H1 (cell line): ENCODE measurements around the gene DGKH. TPM values are rescaled to one million over a fixed set of nuclear protein-coding genes. Genes with fewer than 3 reads are reported as not detected.

Experiments
- BACH1 ChIP-seq: IDR thresholded peaks from 2 replicates; pipeline ENCODE4 v1.6.1; 2012; ENCODE audit warnings: low read length, improper control_type of control experiment
- BCL11A ChIP-seq, 2 experiments: IDR thresholded peaks; one replicate each; pipeline ENCODE4 v1.6.1; 2011; ENCODE audit warnings: low read depth in 2 of 2, low read length in 2 of 2, mild to moderate bottlenecking in 2 of 2
- EP300 ChIP-seq, 2 experiments: IDR thresholded peaks; 1 replicate in 1 of 2; 2 replicates in 1 of 2; pipeline ENCODE4 v1.6.1; 2011 to 2012; ENCODE audit warnings: low read depth in 2 of 2, low read length in 2 of 2, mild to moderate bottlenecking in 2 of 2, borderline replicate concordance in 1 of 2, inconsistent platforms in 1 of 2, moderate library complexity in 1 of 2
- KDM5A ChIP-seq: fragments of 200-600 bp; IDR thresholded peaks from 2 replicates; pipeline ENCODE4 v1.7.1; 2012; ENCODE audit warnings: mild to moderate bottlenecking, low read length, inconsistent platforms, mixed read lengths
- SAP30 ChIP-seq: fragments of 300-600 bp; sonication (generic); IDR thresholded peaks from 2 replicates; pipeline ENCODE4 v1.7.1; 2012; ENCODE audit warnings: low read length, moderate library complexity, mild to moderate bottlenecking, inconsistent platforms; ENCODE audit not compliant: insufficient read depth, insufficient replicate concordance
- SP1 ChIP-seq: IDR thresholded peaks from 2 replicates; pipeline ENCODE4 v1.6.1; 2011; ENCODE audit warnings: low read depth, low read length
- TBP ChIP-seq: IDR thresholded peaks from 2 replicates; pipeline ENCODE4 v1.6.1; 2011; ENCODE audit warnings: low read depth, low read length, improper control_type of control experiment
- TCF12 ChIP-seq: IDR thresholded peaks from 2 replicates; pipeline ENCODE4 v1.6.1; 2011; ENCODE audit warnings: low read depth, mild to moderate bottlenecking, low read length
- polyA plus RNA-seq, 7 experiments: library from polyadenylated mRNA; depleted of rRNA in 3 of 7; stranded (reverse) in 5 of 7; unstranded in 2 of 7; fragments of >200 nt in 5 of 7; fragments of 200-250 nt in 2 of 7; gene quantifications; 1 replicate in 5 of 7; 2 replicates in 1 of 7; 4 replicates in 1 of 7; pipeline versions ENCODE4 v1.2.1 to v1.2.3, GENCODE V29; 2011 to 2013; ENCODE audit warnings: missing spikeins in 2 of 7, mixed read lengths in 2 of 7
- total RNA-seq: library from RNA; stranded (reverse); fragmentation: NEBNext Ultra II Directional; extraction: Animal tissue kit (Norgen Biotek cat#: 25700); gene quantifications from 2 replicates; pipeline ENCODE4 v1.2.1, GENCODE V29; 2021
- TF ChIP-seq, protein P1 (sequence below): fragments of 300-600 bp; sonication (generic); IDR thresholded peaks from 2 replicates; pipeline ENCODE4 v1.7.1; 2012; ENCODE audit warnings: low read length, moderate library complexity, mild to moderate bottlenecking, inconsistent platforms; ENCODE audit not compliant: insufficient replicate concordance
- TF ChIP-seq, protein P2 (sequence below): IDR thresholded peaks from 2 replicates; pipeline ENCODE4 v1.6.1; 2012; ENCODE audit warnings: inconsistent platforms

Gene DGKH
- total and polyA plus RNA-seq, 2 of the 8 experiments (the other 6 are each of a cell fraction or from before 2014, with no cell fraction given), result 2.1 to 7.9 TPM

DNA sequence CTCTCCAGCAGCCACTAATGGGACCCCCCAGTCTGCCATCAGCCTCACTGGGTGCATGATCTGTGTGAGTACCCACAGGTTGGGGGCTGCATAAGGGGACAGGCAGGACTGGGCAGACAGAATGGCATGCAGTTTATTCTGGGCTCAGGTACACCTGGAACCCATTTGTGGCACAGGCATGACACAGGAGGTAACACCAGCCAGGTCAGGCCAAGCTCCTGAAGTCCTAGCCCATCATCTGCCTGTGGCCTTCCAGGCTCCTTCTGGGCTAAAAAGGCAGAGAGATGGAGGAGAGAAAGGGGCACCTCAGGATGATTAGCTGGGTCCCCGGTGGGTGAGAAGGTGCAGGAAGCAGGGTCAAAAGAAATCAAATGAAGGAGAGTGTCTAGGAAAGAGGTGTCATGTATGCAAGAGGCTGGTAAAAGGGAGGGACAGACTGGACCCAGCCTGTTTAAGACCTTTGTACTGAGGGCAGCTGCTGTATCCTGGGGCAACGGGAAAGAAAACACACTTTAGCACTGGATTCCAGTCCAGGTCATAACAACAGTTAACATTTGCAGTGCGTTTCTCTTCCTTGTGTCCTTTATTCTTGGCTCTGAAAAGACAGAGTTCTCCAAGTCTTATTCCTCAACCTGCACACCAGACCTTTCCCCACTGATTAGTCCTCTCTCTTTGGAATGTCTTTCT, 20.2 kb upstream of the DGKH start (continued):
- TF ChIP-seq, protein P1, sequence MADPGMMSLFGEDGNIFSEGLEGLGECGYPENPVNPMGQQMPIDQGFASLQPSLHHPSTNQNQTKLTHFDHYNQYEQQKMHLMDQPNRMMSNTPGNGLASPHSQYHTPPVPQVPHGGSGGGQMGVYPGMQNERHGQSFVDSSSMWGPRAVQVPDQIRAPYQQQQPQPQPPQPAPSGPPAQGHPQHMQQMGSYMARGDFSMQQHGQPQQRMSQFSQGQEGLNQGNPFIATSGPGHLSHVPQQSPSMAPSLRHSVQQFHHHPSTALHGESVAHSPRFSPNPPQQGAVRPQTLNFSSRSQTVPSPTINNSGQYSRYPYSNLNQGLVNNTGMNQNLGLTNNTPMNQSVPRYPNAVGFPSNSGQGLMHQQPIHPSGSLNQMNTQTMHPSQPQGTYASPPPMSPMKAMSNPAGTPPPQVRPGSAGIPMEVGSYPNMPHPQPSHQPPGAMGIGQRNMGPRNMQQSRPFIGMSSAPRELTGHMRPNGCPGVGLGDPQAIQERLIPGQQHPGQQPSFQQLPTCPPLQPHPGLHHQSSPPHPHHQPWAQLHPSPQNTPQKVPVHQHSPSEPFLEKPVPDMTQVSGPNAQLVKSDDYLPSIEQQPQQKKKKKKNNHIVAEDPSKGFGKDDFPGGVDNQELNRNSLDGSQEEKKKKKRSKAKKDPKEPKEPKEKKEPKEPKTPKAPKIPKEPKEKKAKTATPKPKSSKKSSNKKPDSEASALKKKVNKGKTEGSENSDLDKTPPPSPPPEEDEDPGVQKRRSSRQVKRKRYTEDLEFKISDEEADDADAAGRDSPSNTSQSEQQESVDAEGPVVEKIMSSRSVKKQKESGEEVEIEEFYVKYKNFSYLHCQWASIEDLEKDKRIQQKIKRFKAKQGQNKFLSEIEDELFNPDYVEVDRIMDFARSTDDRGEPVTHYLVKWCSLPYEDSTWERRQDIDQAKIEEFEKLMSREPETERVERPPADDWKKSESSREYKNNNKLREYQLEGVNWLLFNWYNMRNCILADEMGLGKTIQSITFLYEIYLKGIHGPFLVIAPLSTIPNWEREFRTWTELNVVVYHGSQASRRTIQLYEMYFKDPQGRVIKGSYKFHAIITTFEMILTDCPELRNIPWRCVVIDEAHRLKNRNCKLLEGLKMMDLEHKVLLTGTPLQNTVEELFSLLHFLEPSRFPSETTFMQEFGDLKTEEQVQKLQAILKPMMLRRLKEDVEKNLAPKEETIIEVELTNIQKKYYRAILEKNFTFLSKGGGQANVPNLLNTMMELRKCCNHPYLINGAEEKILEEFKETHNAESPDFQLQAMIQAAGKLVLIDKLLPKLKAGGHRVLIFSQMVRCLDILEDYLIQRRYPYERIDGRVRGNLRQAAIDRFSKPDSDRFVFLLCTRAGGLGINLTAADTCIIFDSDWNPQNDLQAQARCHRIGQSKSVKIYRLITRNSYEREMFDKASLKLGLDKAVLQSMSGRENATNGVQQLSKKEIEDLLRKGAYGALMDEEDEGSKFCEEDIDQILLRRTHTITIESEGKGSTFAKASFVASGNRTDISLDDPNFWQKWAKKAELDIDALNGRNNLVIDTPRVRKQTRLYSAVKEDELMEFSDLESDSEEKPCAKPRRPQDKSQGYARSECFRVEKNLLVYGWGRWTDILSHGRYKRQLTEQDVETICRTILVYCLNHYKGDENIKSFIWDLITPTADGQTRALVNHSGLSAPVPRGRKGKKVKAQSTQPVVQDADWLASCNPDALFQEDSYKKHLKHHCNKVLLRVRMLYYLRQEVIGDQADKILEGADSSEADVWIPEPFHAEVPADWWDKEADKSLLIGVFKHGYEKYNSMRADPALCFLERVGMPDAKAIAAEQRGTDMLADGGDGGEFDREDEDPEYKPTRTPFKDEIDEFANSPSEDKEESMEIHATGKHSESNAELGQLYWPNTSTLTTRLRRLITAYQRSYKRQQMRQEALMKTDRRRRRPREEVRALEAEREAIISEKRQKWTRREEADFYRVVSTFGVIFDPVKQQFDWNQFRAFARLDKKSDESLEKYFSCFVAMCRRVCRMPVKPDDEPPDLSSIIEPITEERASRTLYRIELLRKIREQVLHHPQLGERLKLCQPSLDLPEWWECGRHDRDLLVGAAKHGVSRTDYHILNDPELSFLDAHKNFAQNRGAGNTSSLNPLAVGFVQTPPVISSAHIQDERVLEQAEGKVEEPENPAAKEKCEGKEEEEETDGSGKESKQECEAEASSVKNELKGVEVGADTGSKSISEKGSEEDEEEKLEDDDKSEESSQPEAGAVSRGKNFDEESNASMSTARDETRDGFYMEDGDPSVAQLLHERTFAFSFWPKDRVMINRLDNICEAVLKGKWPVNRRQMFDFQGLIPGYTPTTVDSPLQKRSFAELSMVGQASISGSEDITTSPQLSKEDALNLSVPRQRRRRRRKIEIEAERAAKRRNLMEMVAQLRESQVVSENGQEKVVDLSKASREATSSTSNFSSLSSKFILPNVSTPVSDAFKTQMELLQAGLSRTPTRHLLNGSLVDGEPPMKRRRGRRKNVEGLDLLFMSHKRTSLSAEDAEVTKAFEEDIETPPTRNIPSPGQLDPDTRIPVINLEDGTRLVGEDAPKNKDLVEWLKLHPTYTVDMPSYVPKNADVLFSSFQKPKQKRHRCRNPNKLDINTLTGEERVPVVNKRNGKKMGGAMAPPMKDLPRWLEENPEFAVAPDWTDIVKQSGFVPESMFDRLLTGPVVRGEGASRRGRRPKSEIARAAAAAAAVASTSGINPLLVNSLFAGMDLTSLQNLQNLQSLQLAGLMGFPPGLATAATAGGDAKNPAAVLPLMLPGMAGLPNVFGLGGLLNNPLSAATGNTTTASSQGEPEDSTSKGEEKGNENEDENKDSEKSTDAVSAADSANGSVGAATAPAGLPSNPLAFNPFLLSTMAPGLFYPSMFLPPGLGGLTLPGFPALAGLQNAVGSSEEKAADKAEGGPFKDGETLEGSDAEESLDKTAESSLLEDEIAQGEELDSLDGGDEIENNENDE, result no peak
- TF ChIP-seq BCL11A (IDR thresholded peaks at IDR 0.05; ENCODE audit: low read depth in 2 of 2, low read length in 2 of 2), result no peak
- TF ChIP-seq, protein P2, sequence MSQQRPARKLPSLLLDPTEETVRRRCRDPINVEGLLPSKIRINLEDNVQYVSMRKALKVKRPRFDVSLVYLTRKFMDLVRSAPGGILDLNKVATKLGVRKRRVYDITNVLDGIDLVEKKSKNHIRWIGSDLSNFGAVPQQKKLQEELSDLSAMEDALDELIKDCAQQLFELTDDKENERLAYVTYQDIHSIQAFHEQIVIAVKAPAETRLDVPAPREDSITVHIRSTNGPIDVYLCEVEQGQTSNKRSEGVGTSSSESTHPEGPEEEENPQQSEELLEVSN, result no peak
- no peak for TF ChIP-seq SAP30
- TF ChIP-seq BACH1, result no peak
- TF ChIP-seq SP1, result no peak
- TF ChIP-seq KDM5A, result no peak
- TF ChIP-seq TBP, result no peak
- TF ChIP-seq EP300 (IDR thresholded peaks at IDR 0.05; ENCODE audit: borderline replicate concordance in 1 of 2, low read depth in 2 of 2, low read length in 2 of 2), result no peak
- TF ChIP-seq TCF12, result no peak
